ENCODE data around the gene ZDHHC7. TPM values are rescaled to one million over a fixed set of nuclear protein-coding genes. Genes with fewer than 3 reads are reported as not detected.

ZDHHC7 gene
- total and polyA plus RNA-seq, 9 of the 15 experiments (the other 6 are each of a cell fraction or from before 2014, with no cell fraction given): 1.7 to 49.7 (median 37.4) TPM

- TF ChIP-seq E2F4 (CRISPR knock-in tag; IDR thresholded peaks at IDR 0.05; ENCODE audit: low read depth): no peak
- peak in 1 of 2 experiments; percentile 25; a peak in 1 of 3 replicates for TF ChIP-seq CBX3 (IDR thresholded peaks at IDR 0.05; ENCODE audit: borderline replicate concordance in 1 of 2, low read length in 2 of 2)
- 0 out of 2 replicates have a peak, but pooled peaks have one; percentile 8 for TF ChIP-seq CEBPG (CRISPR knock-in tag; IDR thresholded peaks at IDR 0.05)
- TF ChIP-seq CEBPG (tag; conservative IDR thresholded peaks at IDR 0.05 in 1 of 2, IDR thresholded peaks at IDR 0.05 in 1 of 2): no peak
- TF ChIP-seq, protein P1, sequence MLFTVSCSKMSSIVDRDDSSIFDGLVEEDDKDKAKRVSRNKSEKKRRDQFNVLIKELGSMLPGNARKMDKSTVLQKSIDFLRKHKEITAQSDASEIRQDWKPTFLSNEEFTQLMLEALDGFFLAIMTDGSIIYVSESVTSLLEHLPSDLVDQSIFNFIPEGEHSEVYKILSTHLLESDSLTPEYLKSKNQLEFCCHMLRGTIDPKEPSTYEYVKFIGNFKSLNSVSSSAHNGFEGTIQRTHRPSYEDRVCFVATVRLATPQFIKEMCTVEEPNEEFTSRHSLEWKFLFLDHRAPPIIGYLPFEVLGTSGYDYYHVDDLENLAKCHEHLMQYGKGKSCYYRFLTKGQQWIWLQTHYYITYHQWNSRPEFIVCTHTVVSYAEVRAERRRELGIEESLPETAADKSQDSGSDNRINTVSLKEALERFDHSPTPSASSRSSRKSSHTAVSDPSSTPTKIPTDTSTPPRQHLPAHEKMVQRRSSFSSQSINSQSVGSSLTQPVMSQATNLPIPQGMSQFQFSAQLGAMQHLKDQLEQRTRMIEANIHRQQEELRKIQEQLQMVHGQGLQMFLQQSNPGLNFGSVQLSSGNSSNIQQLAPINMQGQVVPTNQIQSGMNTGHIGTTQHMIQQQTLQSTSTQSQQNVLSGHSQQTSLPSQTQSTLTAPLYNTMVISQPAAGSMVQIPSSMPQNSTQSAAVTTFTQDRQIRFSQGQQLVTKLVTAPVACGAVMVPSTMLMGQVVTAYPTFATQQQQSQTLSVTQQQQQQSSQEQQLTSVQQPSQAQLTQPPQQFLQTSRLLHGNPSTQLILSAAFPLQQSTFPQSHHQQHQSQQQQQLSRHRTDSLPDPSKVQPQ (CRISPR knock-in tag; IDR thresholded peaks at IDR 0.05; ENCODE audit: borderline replicate concordance): no peak
- peak; percentile 38; the same call in 1 of the 2 replicates for TF ChIP-seq PKNOX1 (IDR thresholded peaks at IDR 0.05)
- TF ChIP-seq ZC3H4 (CRISPR knock-in tag; IDR thresholded peaks at IDR 0.05; ENCODE audit: borderline replicate concordance): no peak
- TF ChIP-seq, protein P2, sequence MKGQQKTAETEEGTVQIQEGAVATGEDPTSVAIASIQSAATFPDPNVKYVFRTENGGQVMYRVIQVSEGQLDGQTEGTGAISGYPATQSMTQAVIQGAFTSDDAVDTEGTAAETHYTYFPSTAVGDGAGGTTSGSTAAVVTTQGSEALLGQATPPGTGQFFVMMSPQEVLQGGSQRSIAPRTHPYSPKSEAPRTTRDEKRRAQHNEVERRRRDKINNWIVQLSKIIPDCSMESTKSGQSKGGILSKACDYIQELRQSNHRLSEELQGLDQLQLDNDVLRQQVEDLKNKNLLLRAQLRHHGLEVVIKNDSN (CRISPR knock-in tag; IDR thresholded peaks at IDR 0.05): peak; percentile 65
- no peak for TF ChIP-seq KDM2B (CRISPR knock-in tag; IDR thresholded peaks at IDR 0.05)
Observed at GRCh38 chr16:84924331-84925091, 86.8 kb downstream of the ZDHHC7 start (continued).

Data from K562 (cell line).